ENCODE data around the gene GLDN. TPM values are rescaled to one million over a fixed set of nuclear protein-coding genes. Genes with fewer than 3 reads are reported as not detected.
A peak's percentile ranks its signal among the peaks of the same experiment; 100 is the strongest.
"Not testable (repeated sequence)": the region's sequence is repeated elsewhere in the genome, so short reads cannot be mapped to it uniquely, and the experiment has no call there.

The GLDN gene
- polyA plus RNA-seq, 2 of the 4 experiments (the other 2 are of a cell fraction), result 0.03 to 0.25 TPM

- WGBS (ENCODE audit: missing lambda C conversion rate), result 94% methylated on average over 1 of the region's 1 CpG
- DNase-seq (ENCODE audit: low read depth in 1 of 2, low spot score in 1 of 2) (no peak), FAIRE-seq (no peak), ATAC-seq (no peak)
- Histone ChIP-seq H3K9me3 (no peaks in the 10 kb centered on the region), H3K4me1 (peaks cover 14% of the 10 kb centered on the region), H3K4me3 (no peak overlapping the region), H3K27ac (no peak overlapping the region), H3K4me2 (no peak overlapping the region)
- CTCF ChIA-PET, result no interaction called here
- POLR2A ChIA-PET, result no interaction called here
- no peak for TF ChIP-seq FOSL2 (IDR thresholded peaks at IDR 0.05)
- no peak for TF ChIP-seq FOSL2 (CRISPR knock-in tag; IDR thresholded peaks at IDR 0.05)
- no peak for TF ChIP-seq MAZ (IDR thresholded peaks at IDR 0.05; ENCODE audit: borderline replicate concordance, low read depth, low read length)
- TF ChIP-seq RCOR1 (IDR thresholded peaks at IDR 0.05; ENCODE audit: low read depth, low read length), result no peak
- TF ChIP-seq NFE2L2 (conservative IDR thresholded peaks at IDR 0.05; ENCODE audit: low read length), result no peak
- no peak for TF ChIP-seq HDAC2 (IDR thresholded peaks at IDR 0.05)
- TF ChIP-seq ZSCAN20 (CRISPR knock-in tag; IDR thresholded peaks at IDR 0.05), result no peak
- TF ChIP-seq CTCF (IDR thresholded peaks at IDR 0.05), result no peak
- no peak for TF ChIP-seq BCL3 (IDR thresholded peaks at IDR 0.05)
- no peak for TF ChIP-seq HES2 (IDR thresholded peaks at IDR 0.05)
- TF ChIP-seq, protein P1, sequence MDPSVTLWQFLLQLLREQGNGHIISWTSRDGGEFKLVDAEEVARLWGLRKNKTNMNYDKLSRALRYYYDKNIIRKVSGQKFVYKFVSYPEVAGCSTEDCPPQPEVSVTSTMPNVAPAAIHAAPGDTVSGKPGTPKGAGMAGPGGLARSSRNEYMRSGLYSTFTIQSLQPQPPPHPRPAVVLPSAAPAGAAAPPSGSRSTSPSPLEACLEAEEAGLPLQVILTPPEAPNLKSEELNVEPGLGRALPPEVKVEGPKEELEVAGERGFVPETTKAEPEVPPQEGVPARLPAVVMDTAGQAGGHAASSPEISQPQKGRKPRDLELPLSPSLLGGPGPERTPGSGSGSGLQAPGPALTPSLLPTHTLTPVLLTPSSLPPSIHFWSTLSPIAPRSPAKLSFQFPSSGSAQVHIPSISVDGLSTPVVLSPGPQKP (IDR thresholded peaks at IDR 0.05; ENCODE audit: low read depth, low read length), result no peak
- no peak for TF ChIP-seq KDM5A (IDR thresholded peaks at IDR 0.05)
- TF ChIP-seq, protein P2, sequence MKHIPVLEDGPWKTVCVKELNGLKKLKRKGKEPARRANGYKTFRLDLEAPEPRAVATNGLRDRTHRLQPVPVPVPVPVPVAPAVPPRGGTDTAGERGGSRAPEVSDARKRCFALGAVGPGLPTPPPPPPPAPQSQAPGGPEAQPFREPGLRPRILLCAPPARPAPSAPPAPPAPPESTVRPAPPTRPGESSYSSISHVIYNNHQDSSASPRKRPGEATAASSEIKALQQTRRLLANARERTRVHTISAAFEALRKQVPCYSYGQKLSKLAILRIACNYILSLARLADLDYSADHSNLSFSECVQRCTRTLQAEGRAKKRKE (CRISPR knock-in tag; IDR thresholded peaks at IDR 0.05; ENCODE audit: low read depth), result no peak
Measured at GRCh38 chr15:51444807-51445206, 103.4 kb downstream of the GLDN start.

- POLR2A ChIA-PET; ATAC-seq; H3K9me3 ChIP-seq; DNase-seq (ENCODE audit: low read depth in 1 of 2, low spot score in 1 of 2); H3K27ac ChIP-seq; H3K4me3 ChIP-seq; FAIRE-seq; H3K4me2 ChIP-seq: not testable (repeated sequence)
- 95% methylated on average over 5 of the region's 5 CpGs for WGBS (ENCODE audit: missing lambda C conversion rate)
- CTCF ChIA-PET, result interaction anchor here (0.7 kb wide), 1 partner anchor 23 kb away, joined by 3 read pairs; no protein-coding TSS in a partner anchor
- H3K4me1 ChIP-seq, result peaks cover 22% of the 10 kb centered on the region
Measured at GRCh38 chr15:51446029-51446744, 104.7 kb downstream of the GLDN start.

- Histone ChIP-seq H3K4me3 (no peak overlapping the region), H3K27ac (no peak overlapping the region), H3K4me2 (peak overlapping the region; percentile 31), H3K4me1 (peaks cover 22% of the 10 kb centered on the region), H3K9me3 (no peaks in the 10 kb centered on the region)
- DNase-seq (ENCODE audit: low read depth in 1 of 2, low spot score in 1 of 2) (no peak), FAIRE-seq (peak; percentile 84), ATAC-seq (peak in 1 of 2 experiments; percentile 24; a peak in 1 of 6 replicates)
- CTCF ChIA-PET, result interaction anchor here (1.5 kb wide), 1 partner anchor 11 kb away, joined by 3 read pairs; no protein-coding TSS in a partner anchor
- 62% methylated on average over 4 of the region's 4 CpGs for WGBS (ENCODE audit: missing lambda C conversion rate)
- POLR2A ChIA-PET, result no interaction called here
- no peak for TF ChIP-seq BCL3 (IDR thresholded peaks at IDR 0.05)
- TF ChIP-seq TFCP2L1 (CRISPR knock-in tag; IDR thresholded peaks at IDR 0.05), result no peak
- TF ChIP-seq ZC3H11A (IDR thresholded peaks at IDR 0.05), result no peak
- TF ChIP-seq, protein P2 (CRISPR knock-in tag; IDR thresholded peaks at IDR 0.05; ENCODE audit: low read depth), result no peak
- TF ChIP-seq, protein P3, sequence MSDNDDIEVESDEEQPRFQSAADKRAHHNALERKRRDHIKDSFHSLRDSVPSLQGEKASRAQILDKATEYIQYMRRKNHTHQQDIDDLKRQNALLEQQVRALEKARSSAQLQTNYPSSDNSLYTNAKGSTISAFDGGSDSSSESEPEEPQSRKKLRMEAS (IDR thresholded peaks at IDR 0.05), result no peak
- TF ChIP-seq POLR2A (IDR thresholded peaks at IDR 0.05; ENCODE audit: low read length), result no peak
- TF ChIP-seq, protein P4, sequence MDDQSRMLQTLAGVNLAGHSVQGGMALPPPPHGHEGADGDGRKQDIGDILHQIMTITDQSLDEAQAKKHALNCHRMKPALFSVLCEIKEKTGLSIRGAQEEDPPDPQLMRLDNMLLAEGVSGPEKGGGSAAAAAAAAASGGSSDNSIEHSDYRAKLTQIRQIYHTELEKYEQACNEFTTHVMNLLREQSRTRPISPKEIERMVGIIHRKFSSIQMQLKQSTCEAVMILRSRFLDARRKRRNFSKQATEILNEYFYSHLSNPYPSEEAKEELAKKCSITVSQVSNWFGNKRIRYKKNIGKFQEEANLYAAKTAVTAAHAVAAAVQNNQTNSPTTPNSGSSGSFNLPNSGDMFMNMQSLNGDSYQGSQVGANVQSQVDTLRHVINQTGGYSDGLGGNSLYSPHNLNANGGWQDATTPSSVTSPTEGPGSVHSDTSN (IDR thresholded peaks at IDR 0.05), result no peak
- no peak for TF ChIP-seq FOSL2 (IDR thresholded peaks at IDR 0.05)
- no peak for TF ChIP-seq FOSL2 (CRISPR knock-in tag; IDR thresholded peaks at IDR 0.05)
- no peak for TF ChIP-seq MAZ (IDR thresholded peaks at IDR 0.05; ENCODE audit: borderline replicate concordance, low read depth, low read length)
- no peak for TF ChIP-seq RFX5 (IDR thresholded peaks at IDR 0.05)
- TF ChIP-seq MYC (IDR thresholded peaks at IDR 0.05; ENCODE audit: borderline replicate concordance, low read length), result no peak
- no peak for TF ChIP-seq HEYL (CRISPR knock-in tag; IDR thresholded peaks at IDR 0.05)
- no peak for TF ChIP-seq MAFK (IDR thresholded peaks at IDR 0.05; ENCODE audit: partially characterized antibody)
Measured at GRCh38 chr15:51447855-51448621, 106.6 kb downstream of the GLDN start.
